DMS53 (cell line): ENCODE measurements around the gene CEBPZ.
"Not testable (repeated sequence)": the region's sequence is repeated elsewhere in the genome, so short reads cannot be mapped to it uniquely, and the experiment has no call there.

Experiments used
- DNase-seq: peaks from one replicate; lab custom pipeline; 2025; lab: John Stamatoyannopoulos, UW

CEBPZ gene

GRCh38 chr2:37231241-37232130 lies at the start of gene CEBPZ, which contains the start of gene NDUFAF7:
Gene CEBPZ, minus strand, starts transcription at chr2:37231596. Its CDS starts 29 bp downstream, at chr2:37231567.
Gene NDUFAF7, plus strand, starts transcription at chr2:37231658. Its CDS starts 48 bp downstream, at chr2:37231706.
- DNase-seq, result peak; percentile 93

- no peak for DNase-seq
Observed at GRCh38 chr2:37276291-37276690, 44.9 kb upstream of the CEBPZ start.

GRCh38 chr2:37274359-37274965 lies 43.1 kb upstream of the CEBPZ start:
- DNase-seq, result no peak

- DNase-seq, result no peak
Observed at GRCh38 chr2:37271376-37272067, 40.1 kb upstream of the CEBPZ start.

GRCh38 chr2:37268111-37268510 lies 36.7 kb upstream of the CEBPZ start:
- DNase-seq, result no peak

- DNase-seq, result no peak
Observed at GRCh38 chr2:37267685-37268084, 36.3 kb upstream of the CEBPZ start.

- no peak for DNase-seq
Observed at GRCh38 chr2:37263839-37264238, 32.4 kb upstream of the CEBPZ start.

- DNase-seq, result no peak
Observed at GRCh38 chr2:37262522-37262921, 31.1 kb upstream of the CEBPZ start.

- DNase-seq, result no peak
Observed at GRCh38 chr2:37250869-37251740, 19.7 kb upstream of the CEBPZ start.

- no peak for DNase-seq
Observed at GRCh38 chr2:37246205-37246604, 14.8 kb upstream of the CEBPZ start.

- DNase-seq, result no peak
Observed at GRCh38 chr2:37244755-37245154, 13.4 kb upstream of the CEBPZ start.

GRCh38 chr2:37244017-37244416 lies 12.6 kb upstream of the CEBPZ start:
- no peak for DNase-seq

GRCh38 chr2:37243435-37243834 lies 12.0 kb upstream of the CEBPZ start:
- DNase-seq, result no peak

GRCh38 chr2:37232131-37232933 lies 936 bp upstream of the CEBPZ start:
- DNase-seq, result no peak

- DNase-seq, result peak; percentile 35
Observed at GRCh38 chr2:37230581-37230980, 815 bp downstream of the CEBPZ start.

- DNase-seq, result no peak
Observed at GRCh38 chr2:37228788-37229187, 2.6 kb downstream of the CEBPZ start.

GRCh38 chr2:37226863-37227262 lies 4.5 kb downstream of the CEBPZ start:
- no peak for DNase-seq

- not testable (repeated sequence) for DNase-seq
Observed at GRCh38 chr2:37225129-37225528, 6.3 kb downstream of the CEBPZ start.

GRCh38 chr2:37224063-37224462 lies 7.3 kb downstream of the CEBPZ start:
- no peak for DNase-seq

- no peak for DNase-seq
Observed at GRCh38 chr2:37223131-37223530, 8.3 kb downstream of the CEBPZ start.

GRCh38 chr2:37219046-37219445 lies 12.3 kb downstream of the CEBPZ start:
- no peak for DNase-seq
